B cell (primary cell): ENCODE results near the gene ATF4. TPM values are rescaled to one million over a fixed set of nuclear protein-coding genes. Genes with fewer than 3 reads are reported as not detected.

Source experiments
- ATAC-seq: fragments of 200-7000 bp; cut with Tn5 transposase; one replicate; pipeline ENCODE4 v1.10.0; 2021; ENCODE audit warnings: low read depth, mild to moderate bottlenecking, moderate number of reproducible peaks, moderate library complexity
- CTCF ChIA-PET: fragments of 350-600 bp; sonication (Branson Sonifier 250); formaldehyde crosslinking; loops from one replicate; lab custom pipeline; 2021; ENCODE audit warnings: antibody characterized with exemption, inconsistent platforms; lab: Charles Lee
- POLR2A ChIA-PET: fragments of 350-600 bp; sonication (Branson Sonifier 250); formaldehyde crosslinking; loops from one replicate; lab custom pipeline; 2021; ENCODE audit warnings: antibody characterized with exemption; lab: Charles Lee
- DNase-seq: peaks from one replicate; pipeline ENCODE4 v3.0.0; 2013
- H2AFZ ChIP-seq: 2 replicates; pipeline ENCODE4 v1.6.1; 2012; ENCODE audit warnings: mild to moderate bottlenecking, low read depth, low read length; ENCODE audit not compliant: insufficient read depth, poor library complexity, severe bottlenecking
- H3K27ac ChIP-seq, 2 donors: 1 replicate in 1 of 2; 2 replicates in 1 of 2; pipeline ENCODE4 v1.5.1; 2012 to 2013; ENCODE audit warnings: low read length in 2 of 2, mild to moderate bottlenecking in 2 of 2, moderate library complexity in 1 of 2
- H3K27me3 ChIP-seq, 4 experiments: fragments of 200-600 bp in 1 of 4; sonication (generic) in 1 of 4; replicated peaks in 1 of 4; 1 replicate in 2 of 4; 2 replicates in 2 of 4; pipeline versions ENCODE4 v1.6.1 to v1.7.0; 2013 to 2016; ENCODE audit warnings: low read length in 3 of 4, mild to moderate bottlenecking in 2 of 4, mixed read lengths in 1 of 4, moderate library complexity in 1 of 4; ENCODE audit not compliant: insufficient read depth in 4 of 4, control insufficient read depth in 3 of 4; ENCODE audit errors: control extremely low read depth in 1 of 4
- H3K36me3 ChIP-seq, 2 experiments: replicated peaks in 1 of 2; 1 replicate in 1 of 2; 2 replicates in 1 of 2; pipeline versions ENCODE4 v1.6.1 to v1.7.1; 2013; ENCODE audit warnings: low read length in 1 of 2; ENCODE audit not compliant: insufficient read depth in 2 of 2, control insufficient read depth in 1 of 2; ENCODE audit errors: control extremely low read depth in 1 of 2, extremely low read depth in 1 of 2
- H3K4me1 ChIP-seq, 2 donors: fragments of 200-600 bp in 1 of 2; sonication (generic) in 1 of 2; 1 replicate in 1 of 2; 2 replicates in 1 of 2; pipeline versions ENCODE4 v1.5.1 to v1.6.1; 2013 to 2017; ENCODE audit warnings: low read length in 2 of 2; ENCODE audit not compliant: control insufficient read depth in 2 of 2, insufficient read depth in 2 of 2
- H3K4me2 ChIP-seq: replicated peaks from 2 replicates; pipeline ENCODE3; 2012; ENCODE audit warnings: mild to moderate bottlenecking, low read depth, low read length; ENCODE audit not compliant: poor library complexity, severe bottlenecking
- H3K4me3 ChIP-seq, 5 experiments: fragments of 200-600 bp in 1 of 5; sonication (generic) in 1 of 5; 1 replicate in 3 of 5; 2 replicates in 2 of 5; pipeline versions ENCODE4 v1.5.1 to v1.7.0; 2011 to 2016; ENCODE audit warnings: low read length in 4 of 5, mild to moderate bottlenecking in 4 of 5, low read depth in 2 of 5, control low read depth in 1 of 5, moderate library complexity in 1 of 5; ENCODE audit not compliant: insufficient read depth in 1 of 5; ENCODE audit errors: control extremely low read depth in 1 of 5, extremely low read depth in 1 of 5
- H3K79me2 ChIP-seq: fragments of 200-600 bp; sonication (generic); one replicate; pipeline ENCODE4 v1.6.0; 2016; ENCODE audit warnings: low read length; ENCODE audit not compliant: control insufficient read depth, insufficient read depth
- H3K9ac ChIP-seq: fragments of 200-600 bp; sonication (generic); 2 replicates; pipeline ENCODE4 v1.6.1; 2017; ENCODE audit warnings: mild to moderate bottlenecking, low read length, moderate library complexity
- H3K9me3 ChIP-seq, 3 donors: one replicate each; pipeline versions ENCODE4 v1.6.1 to v1.7.1; 2013; ENCODE audit warnings: low read length in 2 of 3; ENCODE audit not compliant: control insufficient read depth in 2 of 3, insufficient read depth in 1 of 3; ENCODE audit errors: control extremely low read depth in 1 of 3
- H4K20me1 ChIP-seq: 2 replicates; pipeline ENCODE4 v1.6.0; 2012; ENCODE audit warnings: mild to moderate bottlenecking, low read length; ENCODE audit not compliant: insufficient read depth, control insufficient read depth, poor library complexity, severe bottlenecking
- H3K27ac Mint-ChIP-seq: one replicate; pipeline ENCODE4 v1.8.0; 2021; ENCODE audit warnings: mixed read lengths
- H3K27me3 Mint-ChIP-seq: one replicate; pipeline ENCODE4 v1.8.0; 2021; ENCODE audit warnings: mixed read lengths
- H3K4me1 Mint-ChIP-seq: one replicate; pipeline ENCODE4 v1.8.0; 2021; ENCODE audit warnings: mixed read lengths
- H3K4me3 Mint-ChIP-seq: one replicate; pipeline ENCODE4 v1.8.0; 2021; ENCODE audit warnings: mixed read lengths
- H3K9me3 Mint-ChIP-seq: one replicate; pipeline ENCODE4 v1.8.0; 2022; ENCODE audit warnings: mixed read lengths; ENCODE audit not compliant: insufficient read depth
- CTCF ChIP-seq: fragments of 200-600 bp; IDR thresholded peaks from one replicate; pipeline ENCODE4 v1.8.0; 2022; ENCODE audit warnings: antibody characterized with exemption, mild to moderate bottlenecking
- EZH2 ChIP-seq: IDR thresholded peaks from 2 replicates; pipeline ENCODE4 v1.6.1; 2012; ENCODE audit warnings: borderline replicate concordance, low read depth, mild to moderate bottlenecking, moderate library complexity, low read length; ENCODE audit not compliant: insufficient read depth, poor library complexity, severe bottlenecking
- WGBS: methylation state at CpG from one replicate; pipeline ENCODE4 v1.1.5; 2013; ENCODE audit warnings: missing lambda C conversion rate; ENCODE audit not compliant: insufficient coverage; 5-methylcytosine and 5-hydroxymethylcytosine counted together
- intact Hi-C: fragments of 100-400 bp; cut with micrococcal nuclease; formaldehyde crosslinking; loops from one replicate; pipeline ENCODE4 v1.10.0; 2022
- polyA plus RNA-seq: library from polyadenylated mRNA; depleted of rRNA; stranded (reverse); fragments of >200 nt; gene quantifications from 2 replicates; pipeline ENCODE4 v1.2.3, GENCODE V29; 2012
- total RNA-seq, 2 donors: library from RNA; stranded (reverse); fragments of 120-200 nt in 1 of 2; gene quantifications; 1 replicate in 1 of 2; 2 replicates in 1 of 2; pipeline versions ENCODE4 v1.2.3 to v1.2.4, GENCODE V29; 2013 to 2022

Gene ATF4
- total and polyA plus RNA-seq, 2 donors (not counting 1 experiment from before 2014, with no cell fraction given): 244 to 678 TPM

GRCh38 chr22:39568278-39568981, 48.1 kb downstream of the ATF4 start:
- no peak overlapping the region for H3K27ac Mint-ChIP-seq
- no peak for TF ChIP-seq EZH2
- TF ChIP-seq CTCF: no peak
- no peak overlapping the region for H3K4me3 ChIP-seq
- H3K4me2 ChIP-seq: no peak overlapping the region
- ATAC-seq (no peak), DNase-seq (no peak)
- H4K20me1 ChIP-seq: no peaks in the 10 kb centered on the region
- H3K4me3 Mint-ChIP-seq: no peak overlapping the region
- H2AFZ ChIP-seq: no peak overlapping the region
- intact Hi-C loops: no loop called here
- H3K9me3 Mint-ChIP-seq: peaks cover 6% of the 10 kb centered on the region
- peaks cover 9 to 10% of the 10 kb centered on the region in 2 donors for H3K4me1 ChIP-seq
- 84% methylated on average over 18 of the region's 19 CpGs for WGBS
- H3K9me3 ChIP-seq: no peaks in the 10 kb centered on the region
- H3K27me3 Mint-ChIP-seq: peaks cover 7% of the 10 kb centered on the region
- POLR2A ChIA-PET: no interaction called here
- no peak overlapping the region for H3K9ac ChIP-seq
- peaks cover 14% of the 10 kb centered on the region for H3K4me1 Mint-ChIP-seq
- no peaks in the 10 kb centered on the region for H3K36me3 ChIP-seq
- H3K27ac ChIP-seq: no peak overlapping the region
- peaks cover 0 to 3% (median 2%) of the 10 kb centered on the region in 4 experiments for H3K27me3 ChIP-seq
- H3K79me2 ChIP-seq: no peaks in the 10 kb centered on the region
- CTCF ChIA-PET: no interaction called here

GRCh38 chr22:39569066-39569465, 48.7 kb downstream of the ATF4 start:
- Histone ChIP-seq H3K9ac (no peak overlapping the region), H3K4me1 (peaks cover 9 to 10% of the 10 kb centered on the region in 2 donors), H3K27ac (no peak overlapping the region), H3K27me3 (peaks cover 0 to 3% (median 2%) of the 10 kb centered on the region in 4 experiments), H3K79me2 (no peaks in the 10 kb centered on the region), H4K20me1 (no peaks in the 10 kb centered on the region), H3K36me3 (no peaks in the 10 kb centered on the region), H2AFZ (no peak overlapping the region), H3K4me3 (no peak overlapping the region), H3K9me3 (no peaks in the 10 kb centered on the region), H3K4me2 (no peak overlapping the region)
- DNase-seq: no peak
- intact Hi-C loops: no loop called here
- H3K27me3 Mint-ChIP-seq: peaks cover 7% of the 10 kb centered on the region
- ChIA-PET CTCF (no interaction called here), POLR2A (no interaction called here)
- no peak overlapping the region for H3K27ac Mint-ChIP-seq
- no peak overlapping the region for H3K4me3 Mint-ChIP-seq
- no peak for ATAC-seq
- H3K9me3 Mint-ChIP-seq: peaks cover 6% of the 10 kb centered on the region
- H3K4me1 Mint-ChIP-seq: peaks cover 14% of the 10 kb centered on the region
- TF ChIP-seq EZH2 (no peak), CTCF (no peak)
- WGBS: 100% methylated on average over 7 of the region's 7 CpGs
